ENCODE results near the gene CDH8.

DNA sequence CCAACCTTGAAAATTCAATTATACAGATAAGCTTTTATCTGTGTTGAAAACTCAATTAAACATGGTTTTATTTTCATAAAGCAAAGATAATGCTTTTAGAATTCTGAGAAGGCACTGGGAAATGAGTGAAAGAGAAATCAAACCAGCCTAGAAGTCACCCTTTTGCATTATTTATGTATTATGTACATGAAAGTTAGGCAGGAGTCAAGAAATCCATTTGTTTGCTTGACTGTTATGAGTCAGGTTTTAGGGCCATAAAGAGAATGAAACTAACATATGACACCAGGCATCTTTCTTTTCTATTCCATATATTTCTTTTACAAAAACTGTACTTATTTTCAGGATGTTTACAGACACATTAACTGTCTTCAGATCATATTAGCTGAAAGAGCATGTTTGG is 23.3 kb upstream of the CDH8 start:
- TF ChIP-seq EZH2 (IDR thresholded peaks at IDR 0.05) (no peak), POLR2AphosphoS5 (IDR thresholded peaks at IDR 0.05; ENCODE audit: borderline replicate concordance, low read depth, low read length) (no peak), FOXP2 (optimal IDR thresholded peaks at IDR 0.05; ENCODE audit: control extremely low read depth, extremely low read length, insufficient read depth) (no peak)
